Keratinocyte (primary cell): ENCODE results near the gene CPAMD8.
"Not testable (repeated sequence)": the region's sequence is repeated elsewhere in the genome, so short reads cannot be mapped to it uniquely, and the experiment has no call there.

Experiments
- CTCF ChIP-seq, 3 experiments: IDR thresholded peaks in 1 of 3; conservative IDR thresholded peaks in 1 of 3; optimal IDR thresholded peaks in 1 of 3; 2 replicates in 2 of 3; 3 replicates in 1 of 3; pipeline versions ENCODE3 to v1.5.1; 2011; ENCODE audit warnings: low read length in 3 of 3, mild to moderate bottlenecking in 3 of 3, moderate library complexity in 2 of 3, control low read depth in 1 of 3, inconsistent platforms in 1 of 3; ENCODE audit not compliant: insufficient read depth in 2 of 3; ENCODE audit errors: extremely low read depth in 1 of 3
- EZH2 ChIP-seq: IDR thresholded peaks from one replicate; pipeline ENCODE4 v1.6.1; 2012; ENCODE audit warnings: inconsistent platforms, mild to moderate bottlenecking, low read length, moderate library complexity

GRCh38 chr19:16943090-16943489 lies 83.5 kb downstream of the CPAMD8 start:
- TF ChIP-seq CTCF (optimal IDR thresholded peaks at IDR 0.05 in 1 of 3, IDR thresholded peaks at IDR 0.05 in 1 of 3, conservative IDR thresholded peaks at IDR 0.05 in 1 of 3; ENCODE audit: extremely low read depth in 1 of 3, insufficient read depth in 2 of 3, low read length in 3 of 3); EZH2: not testable (repeated sequence)
